Measurements from ENCODE around the gene SLCO2B1.

SLCO2B1 gene

GRCh38 chr11:75107187-75107586 is 43.7 kb upstream of the SLCO2B1 start:
- TF ChIP-seq ZFP30 (CRISPR knock-in tag; IDR thresholded peaks at IDR 0.05) (no peak), SNAI2 (CRISPR knock-in tag; IDR thresholded peaks at IDR 0.05) (no peak), OSR1 (CRISPR knock-in tag; IDR thresholded peaks at IDR 0.05) (no peak), TOX (CRISPR knock-in tag; IDR thresholded peaks at IDR 0.05; ENCODE audit: borderline replicate concordance) (no peak), POU6F1 (CRISPR knock-in tag; IDR thresholded peaks at IDR 0.05; ENCODE audit: borderline replicate concordance, low read depth) (no peak), ESRRG (CRISPR knock-in tag; IDR thresholded peaks at IDR 0.05) (no peak), CSRNP3 (CRISPR knock-in tag; IDR thresholded peaks at IDR 0.05) (no peak), GLIS3 (CRISPR knock-in tag; IDR thresholded peaks at IDR 0.05) (no peak), CREB5 (CRISPR knock-in tag; IDR thresholded peaks at IDR 0.05; ENCODE audit: low read depth) (no peak), RARB (CRISPR knock-in tag; IDR thresholded peaks at IDR 0.05) (no peak), ISL1 (CRISPR knock-in tag; IDR thresholded peaks at IDR 0.05) (no peak), ZNF565 (CRISPR knock-in tag; conservative IDR thresholded peaks at IDR 0.05; ENCODE audit: low read depth) (no peak), ZFP3 (CRISPR knock-in tag; IDR thresholded peaks at IDR 0.05) (no peak), TCF4 (CRISPR knock-in tag; IDR thresholded peaks at IDR 0.05; ENCODE audit: borderline replicate concordance) (no peak)
- ATAC-seq: peak; percentile 76

GRCh38 chr11:75112200-75112599 is 38.7 kb upstream of the SLCO2B1 start:
- no peak for ATAC-seq
- TF ChIP-seq CSRNP3 (CRISPR knock-in tag; IDR thresholded peaks at IDR 0.05): no peak
- no peak for TF ChIP-seq TOX (CRISPR knock-in tag; IDR thresholded peaks at IDR 0.05; ENCODE audit: borderline replicate concordance)
- TF ChIP-seq ZC3H10 (CRISPR knock-in tag; IDR thresholded peaks at IDR 0.05): no peak
- no peak for TF ChIP-seq ARNTL (CRISPR knock-in tag; IDR thresholded peaks at IDR 0.05; ENCODE audit: borderline replicate concordance, low read depth)

- ATAC-seq: no peak
- TF ChIP-seq CREB5 (CRISPR knock-in tag; IDR thresholded peaks at IDR 0.05; ENCODE audit: low read depth) (no peak), CSRNP3 (CRISPR knock-in tag; IDR thresholded peaks at IDR 0.05) (no peak), ZFP30 (CRISPR knock-in tag; IDR thresholded peaks at IDR 0.05) (no peak), ZC3H10 (CRISPR knock-in tag; IDR thresholded peaks at IDR 0.05) (no peak)
These were observed 37.9 kb upstream of the SLCO2B1 start for GRCh38 chr11:75113030-75113429.

- no peak for TF ChIP-seq BACH2 (CRISPR knock-in tag; IDR thresholded peaks at IDR 0.05; ENCODE audit: borderline replicate concordance)
- no peak for TF ChIP-seq RARB (CRISPR knock-in tag; IDR thresholded peaks at IDR 0.05)
- TF ChIP-seq PPARA (CRISPR knock-in tag; IDR thresholded peaks at IDR 0.05; ENCODE audit: borderline replicate concordance): no peak
- no peak for TF ChIP-seq SNAI2 (CRISPR knock-in tag; IDR thresholded peaks at IDR 0.05)
- TF ChIP-seq ZFP3 (CRISPR knock-in tag; IDR thresholded peaks at IDR 0.05): no peak
- no peak for TF ChIP-seq ZFP30 (CRISPR knock-in tag; IDR thresholded peaks at IDR 0.05)
- TF ChIP-seq POU6F1 (CRISPR knock-in tag; IDR thresholded peaks at IDR 0.05; ENCODE audit: borderline replicate concordance, low read depth): no peak
- no peak for TF ChIP-seq TCF4 (CRISPR knock-in tag; IDR thresholded peaks at IDR 0.05; ENCODE audit: borderline replicate concordance)
- no peak for TF ChIP-seq GLIS3 (CRISPR knock-in tag; IDR thresholded peaks at IDR 0.05)
- no peak for ATAC-seq
These were observed 36.4 kb upstream of the SLCO2B1 start for GRCh38 chr11:75114465-75114864.

Data from SK-N-SH treated with all-trans-retinoic acid at 6 μM for 48 hours (cell line).